GM12878 (cell line): ENCODE results near the gene ANKRD55. TPM values are rescaled to one million over a fixed set of nuclear protein-coding genes. Genes with fewer than 3 reads are reported as not detected.
"Not testable (repeated sequence)": the region's sequence is repeated elsewhere in the genome, so short reads cannot be mapped to it uniquely, and the experiment has no call there.

ENCODE experiments used
- ATAC-seq: fragments of 200-7000 bp; cut with Tn5 transposase; 3 replicates; pipeline ENCODE4 v1.9.1; 2020; ENCODE audit warnings: mild to moderate bottlenecking, moderate library complexity
- BruUV-seq: library from RNA; stranded (reverse); fragments of 400-500 nt; replicated peaks from 2 replicates; lab custom pipeline; 2021; lab: Mats Ljungman, UMichigan
- CTCF ChIA-PET: fragments of 300-600 bp; sonication (Branson Sonifier 250); formaldehyde crosslinking; extraction: SDS; loops from one replicate; lab custom pipeline; 2021; ENCODE audit warnings: inconsistent platforms; lab: Yijun Ruan, JAX
- POLR2A ChIA-PET: fragments of 350-600 bp; formaldehyde crosslinking; extraction: SDS; loops from one replicate; lab custom pipeline; 2021; ENCODE audit warnings: inconsistent platforms; lab: Charles Lee
- RAD21 ChIA-PET: fragments of 300-600 bp; sonication (Branson Sonifier 250); formaldehyde crosslinking; loops from one replicate; lab custom pipeline; 2023; ENCODE audit warnings: antibody characterized with exemption; ENCODE audit not compliant: unreplicated experiment; lab: Charles Lee
- SMC1A ChIA-PET: fragments of 300-600 bp; sonication (Branson Sonifier 250); formaldehyde crosslinking; loops from one replicate; lab custom pipeline; 2023; ENCODE audit not compliant: unreplicated experiment, uncharacterized antibody; lab: Charles Lee
- DNase-seq: peaks from one replicate; pipeline ENCODE4 v3.0.0-alpha.2; 2011; ENCODE audit warnings: low read depth, low spot score
- FAIRE-seq: peaks from 3 replicates; lab custom pipeline; 2011; peaks lifted over from hg19 to GRCh38; lab: Jason Lieb, UNC
- H2AFZ ChIP-seq: 2 replicates; pipeline ENCODE4 v1.6.0; 2011; ENCODE audit warnings: low read depth, low read length, control low read depth; ENCODE audit not compliant: control insufficient read depth
- H3K27ac ChIP-seq: 2 replicates; pipeline ENCODE4 v1.5.1; 2011; ENCODE audit warnings: control low read depth; ENCODE audit not compliant: control insufficient read depth, insufficient read depth
- H3K27me3 ChIP-seq, 2 experiments: replicated peaks in 1 of 2; 2 replicates each; pipeline versions ENCODE4 v1.6.0 to v1.6.1; 2011; ENCODE audit warnings: low read length in 1 of 2; ENCODE audit not compliant: control insufficient read depth in 2 of 2, insufficient read depth in 2 of 2
- H3K36me3 ChIP-seq, 2 experiments: 2 replicates each; pipeline ENCODE4 v1.5.1; 2011; ENCODE audit warnings: low read length in 1 of 2; ENCODE audit not compliant: control insufficient read depth in 2 of 2, insufficient read depth in 2 of 2
- H3K4me1 ChIP-seq: 2 replicates; pipeline ENCODE4 v1.6.1; 2011; ENCODE audit warnings: mild to moderate bottlenecking, low read length, moderate library complexity, mixed read lengths; ENCODE audit not compliant: control insufficient read depth, insufficient read depth
- H3K4me2 ChIP-seq: 2 replicates; pipeline ENCODE4 v1.6.0; 2011; ENCODE audit warnings: control low read depth; ENCODE audit not compliant: control insufficient read depth, insufficient read depth
- H3K4me3 ChIP-seq: fragments of 200-600 bp; sonication (generic); 2 replicates; pipeline ENCODE4 v1.5.1; 2016
- H3K79me2 ChIP-seq: 2 replicates; pipeline ENCODE4 v1.6.0; 2011; ENCODE audit warnings: low read length; ENCODE audit not compliant: control insufficient read depth, insufficient read depth
- H3K9ac ChIP-seq: 2 replicates; pipeline ENCODE4 v1.8.0; 2011; ENCODE audit warnings: low read length, control low read depth, mixed read lengths; ENCODE audit not compliant: control insufficient read depth, insufficient read depth
- H3K9me3 ChIP-seq: replicated peaks from 3 replicates; pipeline ENCODE4 v1.5.1; 2011; ENCODE audit warnings: mild to moderate bottlenecking, low read length; ENCODE audit not compliant: control insufficient read depth, insufficient read depth
- H4K20me1 ChIP-seq: 2 replicates; pipeline ENCODE4 v1.6.0; 2011; ENCODE audit not compliant: control insufficient read depth, insufficient read depth
- ASH2L ChIP-seq: fragments of 300-600, 200-600 bp; sonication (generic); IDR thresholded peaks from 2 replicates; pipeline ENCODE4 v1.6.1; 2017; ENCODE audit warnings: low read depth, mild to moderate bottlenecking, borderline replicate concordance
- NR2F1 ChIP-seq: fragments of 450-650 bp; conservative IDR thresholded peaks from 2 replicates; pipeline ENCODE4 v1.6.1; 2017; ENCODE audit warnings: mild to moderate bottlenecking
- POLR2A ChIP-seq: IDR thresholded peaks from 2 replicates; pipeline ENCODE4 v1.6.1; 2011; ENCODE audit warnings: low read depth, mild to moderate bottlenecking, low read length
- SMAD5 ChIP-seq: IDR thresholded peaks from 2 replicates; pipeline ENCODE4 v1.6.1; 2016; ENCODE audit warnings: antibody characterized with exemption, low read depth
- SUZ12 ChIP-seq: fragments of 200-600 bp; sonication (generic); IDR thresholded peaks from one replicate; pipeline ENCODE4 v1.6.1; 2018; ENCODE audit warnings: antibody characterized with exemption, mild to moderate bottlenecking; ENCODE audit not compliant: unreplicated experiment
- WGBS: methylation state at CpG from one replicate; pipeline ENCODE4 v1.1.6; 2016; ENCODE audit warnings: low lambda C conversion rate; ENCODE audit not compliant: insufficient replicate concordance, insufficient coverage; ENCODE audit errors: missing lambda C conversion rate; 5-methylcytosine and 5-hydroxymethylcytosine counted together
- in situ Hi-C: fragments of 300-500 bp; cut with MboI; formaldehyde crosslinking; loops from 9 replicates; pipeline ENCODE4 v1.14.3; 2018; ENCODE audit warnings: mixed read lengths
- intact Hi-C: fragments of 100-400 bp; cut with micrococcal nuclease; formaldehyde crosslinking; loops from one replicate; pipeline ENCODE4 v1.14.2; 2022; ENCODE audit not compliant: unreplicated experiment
- polyA plus RNA-seq, 11 experiments: library from polyadenylated mRNA; depleted of rRNA in 4 of 11; unstranded in 6 of 11; stranded (reverse) in 5 of 11; fragments of >200 nt; fragmentation: Nextera tagmentation in 4 of 11; fragmentation: Illumina TruSeq in 1 of 11; extraction: Ambion mirVana in 4 of 11; extraction: Trizol in 1 of 11; gene quantifications; 1 replicate in 1 of 11; 2 replicates in 10 of 11; pipeline versions ENCODE4 v1.2.1 to v1.2.3, GENCODE V29; 2011 to 2016; ENCODE audit warnings: inconsistent platforms in 2 of 11, missing spikeins in 2 of 11, low read depth in 1 of 11
- total RNA-seq, 4 experiments: library from RNA; depleted of rRNA in 3 of 4; stranded (reverse); fragments of >200 nt in 3 of 4; fragmentation: Illumina TruSeq in 1 of 4; extraction: Trizol in 1 of 4; gene quantifications; 2 replicates each; pipeline versions ENCODE4 v1.2.1 to v1.2.3, GENCODE V29; 2013 to 2021
- TF ChIP-seq, protein P1 (sequence below): IDR thresholded peaks from 2 replicates; pipeline ENCODE4 v1.6.1; 2011; ENCODE audit warnings: borderline replicate concordance, low read depth, mild to moderate bottlenecking, moderate library complexity, low read length; ENCODE audit not compliant: insufficient read depth, poor library complexity, severe bottlenecking
- TF ChIP-seq, protein P2 (sequence below): IDR thresholded peaks from 2 replicates; pipeline ENCODE4 v1.6.1; 2012; ENCODE audit warnings: low read depth, low read length, improper control_type of control experiment

Gene ANKRD55
- total and polyA plus RNA-seq, 10 of the 15 experiments (the other 5 are each of a cell fraction or from before 2014, with no cell fraction given), result 0.04 TPM; not detected in 9

DNA sequence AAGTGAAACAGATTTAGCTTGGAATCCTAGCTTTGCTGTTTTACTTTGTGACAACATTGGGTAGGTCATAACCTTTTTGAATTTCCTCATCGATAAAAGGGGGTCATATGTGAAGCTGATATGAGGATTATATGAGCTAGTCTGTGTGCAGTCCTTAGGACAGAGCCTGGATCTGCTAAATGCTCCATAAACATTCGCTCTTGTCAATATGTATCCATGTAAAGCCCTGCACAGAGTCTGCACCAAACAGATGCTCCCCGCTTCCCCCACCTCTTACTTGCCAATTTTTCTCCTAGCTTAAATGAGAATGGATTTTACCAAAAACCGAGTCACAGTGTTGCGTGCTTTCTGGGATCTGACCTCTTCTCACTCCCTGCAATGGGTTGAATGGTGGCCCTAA, 5.4 kb downstream of the ANKRD55 start:
- DNase-seq (no peak), ATAC-seq (no peak), FAIRE-seq (no peak)
- intact Hi-C loops (no loop called here), in situ Hi-C loops (no loop called here)
- TF ChIP-seq, protein P1, sequence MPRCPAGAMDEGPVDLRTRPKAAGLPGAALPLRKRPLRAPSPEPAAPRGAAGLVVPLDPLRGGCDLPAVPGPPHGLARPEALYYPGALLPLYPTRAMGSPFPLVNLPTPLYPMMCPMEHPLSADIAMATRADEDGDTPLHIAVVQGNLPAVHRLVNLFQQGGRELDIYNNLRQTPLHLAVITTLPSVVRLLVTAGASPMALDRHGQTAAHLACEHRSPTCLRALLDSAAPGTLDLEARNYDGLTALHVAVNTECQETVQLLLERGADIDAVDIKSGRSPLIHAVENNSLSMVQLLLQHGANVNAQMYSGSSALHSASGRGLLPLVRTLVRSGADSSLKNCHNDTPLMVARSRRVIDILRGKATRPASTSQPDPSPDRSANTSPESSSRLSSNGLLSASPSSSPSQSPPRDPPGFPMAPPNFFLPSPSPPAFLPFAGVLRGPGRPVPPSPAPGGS, result no peak
- TF ChIP-seq, protein P2, sequence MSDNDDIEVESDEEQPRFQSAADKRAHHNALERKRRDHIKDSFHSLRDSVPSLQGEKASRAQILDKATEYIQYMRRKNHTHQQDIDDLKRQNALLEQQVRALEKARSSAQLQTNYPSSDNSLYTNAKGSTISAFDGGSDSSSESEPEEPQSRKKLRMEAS, result no peak
- TF ChIP-seq ASH2L (no peak), POLR2A (no peak), NR2F1 (no peak), SMAD5 (no peak), SUZ12 (no peak)
- Histone ChIP-seq H3K4me3 (no peak overlapping the region), H3K27ac (no peak overlapping the region), H4K20me1 (no peaks in the 10 kb centered on the region), H3K36me3 (no peaks in the 10 kb centered on the region), H3K4me2 (no peak overlapping the region), H3K4me1 (no peaks in the 10 kb centered on the region), H3K9ac (no peak overlapping the region), H2AFZ (no peak overlapping the region), H3K9me3 (no peaks in the 10 kb centered on the region; the same call in 2 of the 3 replicates), H3K27me3 (no peaks in the 10 kb centered on the region), H3K79me2 (no peaks in the 10 kb centered on the region)
- SMC1A ChIA-PET, result interaction anchor here (1.2 kb wide), 2 partner anchors 24 to 611 kb away, joined by 3 read pairs; no protein-coding TSS in a partner anchor
- no TSS peak for BruUV-seq
- RAD21 ChIA-PET, result no interaction called here
- POLR2A ChIA-PET, result no interaction called here
- 35% methylated on average over 5 of the region's 5 CpGs for WGBS
- CTCF ChIA-PET, result interaction anchor here (0.6 kb wide), 1 partner anchor 10 kb away, joined by 3 read pairs; no protein-coding TSS in a partner anchor

DNA sequence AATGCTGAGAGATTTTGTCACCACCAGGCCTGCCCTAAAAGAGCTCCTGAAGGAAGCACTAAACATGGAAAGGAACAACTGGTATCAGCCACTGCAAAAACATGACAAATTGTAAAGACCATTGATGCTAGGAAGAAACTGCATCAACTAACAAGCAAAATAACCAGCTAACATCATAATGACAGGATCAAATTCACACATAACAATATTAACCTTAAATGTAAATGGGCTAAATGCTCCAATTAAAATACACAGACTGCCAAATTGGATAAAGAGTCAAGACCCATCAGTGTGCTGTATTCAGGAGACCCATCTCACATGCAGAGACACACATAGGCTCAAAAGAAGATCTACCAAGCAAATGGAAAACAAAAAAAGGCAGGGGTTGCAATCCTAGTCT, 9.8 kb downstream of the ANKRD55 start:
- POLR2A ChIA-PET, in situ Hi-C loops, intact Hi-C loops, H3K9me3 ChIP-seq, H2AFZ ChIP-seq, ATAC-seq, CTCF ChIA-PET, H3K79me2 ChIP-seq, BruUV-seq, RAD21 ChIA-PET, H4K20me1 ChIP-seq, H3K27ac ChIP-seq, FAIRE-seq, H3K4me3 ChIP-seq, H3K27me3 ChIP-seq, H3K36me3 ChIP-seq, H3K4me1 ChIP-seq, H3K4me2 ChIP-seq, H3K9ac ChIP-seq, DNase-seq: not testable (repeated sequence)
- SMC1A ChIA-PET, result interaction anchor here (1.5 kb wide), 1 partner anchor 18 kb away, joined by 3 read pairs; no protein-coding TSS in a partner anchor

DNA sequence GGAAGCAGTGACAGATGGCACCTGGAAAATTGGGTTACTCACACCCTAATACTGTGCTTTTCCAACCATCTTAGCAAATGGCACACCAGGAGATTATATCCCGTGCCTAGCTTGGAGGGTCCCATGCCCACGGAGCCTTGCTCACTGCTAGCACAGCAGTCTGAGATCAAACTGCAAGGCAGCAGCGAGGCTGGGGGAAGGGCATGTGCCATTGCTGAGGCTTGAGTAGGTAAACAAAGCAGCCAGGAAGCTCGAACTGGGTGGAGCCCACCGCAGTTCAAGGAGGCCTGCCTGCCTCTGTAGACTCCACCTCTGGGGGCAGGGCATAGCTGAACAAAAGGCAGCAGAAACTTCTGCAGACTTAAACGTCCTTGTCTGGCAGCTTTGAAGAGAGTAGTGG, 11.5 kb downstream of the ANKRD55 start:
- POLR2A ChIA-PET, H3K4me3 ChIP-seq, H3K4me2 ChIP-seq, H3K9me3 ChIP-seq, H3K4me1 ChIP-seq, H3K36me3 ChIP-seq, FAIRE-seq, H3K27me3 ChIP-seq, RAD21 ChIA-PET, H3K79me2 ChIP-seq, in situ Hi-C loops, CTCF ChIA-PET, intact Hi-C loops, H3K9ac ChIP-seq, DNase-seq, H2AFZ ChIP-seq, BruUV-seq, H3K27ac ChIP-seq, H4K20me1 ChIP-seq, ATAC-seq: not testable (repeated sequence)
- WGBS, result 22% methylated on average over 6 of the region's 6 CpGs
- SMC1A ChIA-PET, result interaction anchor here (0.6 kb wide), 1 partner anchor 478 kb away, joined by 3 read pairs; no protein-coding TSS in a partner anchor
